Astrocyte (in vitro differentiated cells and primary cell): ENCODE results near the gene PMF1. TPM values are rescaled to one million over a fixed set of nuclear protein-coding genes. Genes with fewer than 3 reads are reported as not detected.

Source experiments
- DNase-seq: peaks from one replicate; pipeline ENCODE4 v3.0.0-alpha.2; 2010; ENCODE audit warnings: low read depth
- FAIRE-seq: peaks from 2 replicates; lab custom pipeline; 2011; peaks lifted over from hg19 to GRCh38; lab: Jason Lieb, UNC
- H2AFZ ChIP-seq: 2 replicates; pipeline ENCODE4 v1.6.0; 2012; ENCODE audit warnings: low read depth, low read length, inconsistent platforms
- H3K27ac ChIP-seq: 2 replicates; pipeline ENCODE4 v1.5.1; 2011; ENCODE audit warnings: low read depth, low read length, inconsistent platforms
- H3K27me3 ChIP-seq: 2 replicates; pipeline ENCODE4 v1.6.0; 2011; ENCODE audit warnings: low read length, inconsistent platforms; ENCODE audit not compliant: insufficient read depth
- H3K36me3 ChIP-seq: 2 replicates; pipeline ENCODE4 v1.5.1; 2011; ENCODE audit warnings: low read length, inconsistent platforms; ENCODE audit not compliant: insufficient read depth
- H3K4me1 ChIP-seq: 2 replicates; pipeline ENCODE4 v1.5.1; 2011; ENCODE audit warnings: low read length, inconsistent platforms; ENCODE audit not compliant: insufficient read depth
- H3K4me2 ChIP-seq: 2 replicates; pipeline ENCODE4 v1.6.0; 2012; ENCODE audit warnings: low read length, inconsistent platforms
- H3K4me3 ChIP-seq: 2 replicates; pipeline ENCODE4 v1.5.1; 2011; ENCODE audit warnings: low read depth, mild to moderate bottlenecking, low read length, inconsistent platforms; ENCODE audit not compliant: insufficient read depth
- H3K79me2 ChIP-seq: 2 replicates; pipeline ENCODE4 v1.6.0; 2012; ENCODE audit warnings: mild to moderate bottlenecking, low read length, inconsistent platforms; ENCODE audit not compliant: insufficient read depth
- H3K9ac ChIP-seq: 2 replicates; pipeline ENCODE4 v1.6.0; 2012; ENCODE audit warnings: mild to moderate bottlenecking, low read length, inconsistent platforms
- H3K9me3 ChIP-seq: 2 replicates; pipeline ENCODE4 v1.5.1; 2012; ENCODE audit warnings: low read depth, mild to moderate bottlenecking, low read length, inconsistent platforms; ENCODE audit not compliant: insufficient read depth
- H4K20me1 ChIP-seq: 2 replicates; pipeline ENCODE4 v1.6.0; 2012; ENCODE audit warnings: low read length, inconsistent platforms; ENCODE audit not compliant: insufficient read depth
- H3K27ac Mint-ChIP-seq: one replicate; pipeline ENCODE4 v1.8.0; 2021; ENCODE audit warnings: mild to moderate bottlenecking, mixed read lengths; ENCODE audit not compliant: unreplicated experiment
- H3K27me3 Mint-ChIP-seq: one replicate; pipeline ENCODE4 v1.8.0; 2021; ENCODE audit warnings: low read depth, mixed read lengths; ENCODE audit not compliant: unreplicated experiment
- H3K36me3 Mint-ChIP-seq: one replicate; pipeline ENCODE4 v1.8.0; 2021; ENCODE audit warnings: low read depth, mixed read lengths; ENCODE audit not compliant: unreplicated experiment
- H3K4me1 Mint-ChIP-seq: one replicate; pipeline ENCODE4 v1.8.0; 2021; ENCODE audit warnings: low read depth, mixed read lengths; ENCODE audit not compliant: unreplicated experiment
- H3K4me3 Mint-ChIP-seq: one replicate; pipeline ENCODE4 v1.8.0; 2021; ENCODE audit warnings: mild to moderate bottlenecking, moderate library complexity, mixed read lengths; ENCODE audit not compliant: unreplicated experiment
- H3K9me3 Mint-ChIP-seq: one replicate; pipeline ENCODE4 v1.8.0; 2021; ENCODE audit warnings: mild to moderate bottlenecking, mixed read lengths; ENCODE audit not compliant: unreplicated experiment
- CTCF ChIP-seq: IDR thresholded peaks from 2 replicates; pipeline ENCODE4 v1.5.1; 2011; ENCODE audit warnings: low read depth, mild to moderate bottlenecking, inconsistent platforms, low read length, moderate library complexity; ENCODE audit not compliant: insufficient read depth
- EZH2 ChIP-seq: IDR thresholded peaks from 2 replicates; pipeline ENCODE4 v1.6.1; 2012; ENCODE audit warnings: mild to moderate bottlenecking, low read length, inconsistent platforms; ENCODE audit not compliant: insufficient read depth
- total RNA-seq: library from RNA; stranded (reverse); gene quantifications from 2 replicates; pipeline ENCODE4 v1.2.1, GENCODE V29; 2021

The PMF1 gene
- total RNA-seq, 1 donor from 2014 or later: 29.9 TPM

- peaks cover 6% of the 10 kb centered on the region for H3K36me3 Mint-ChIP-seq
- TF ChIP-seq CTCF (no peak), EZH2 (no peak)
- Histone ChIP-seq H3K4me1 (peaks cover 18% of the 10 kb centered on the region), H3K4me3 (no peak overlapping the region), H3K4me2 (no peak overlapping the region), H4K20me1 (peaks cover 26% of the 10 kb centered on the region), H2AFZ (no peak overlapping the region), H3K36me3 (peaks cover 5% of the 10 kb centered on the region), H3K9ac (no peak overlapping the region), H3K9me3 (no peaks in the 10 kb centered on the region), H3K27me3 (no peaks in the 10 kb centered on the region), H3K27ac (no peak overlapping the region), H3K79me2 (peaks cover 23% of the 10 kb centered on the region)
- no peak overlapping the region for H3K4me3 Mint-ChIP-seq
- peak overlapping the region; percentile 47 for H3K27ac Mint-ChIP-seq
- DNase-seq: no peak
- peaks cover 6% of the 10 kb centered on the region for H3K4me1 Mint-ChIP-seq
- no peaks in the 10 kb centered on the region for H3K9me3 Mint-ChIP-seq
- no peaks in the 10 kb centered on the region for H3K27me3 Mint-ChIP-seq
- no peak for FAIRE-seq
These were observed 7.4 kb downstream of the PMF1 start for GRCh38 chr1:156220226-156220625.

- Histone ChIP-seq H3K4me2 (peak overlapping the region; percentile 10), H3K4me1 (peaks cover 18% of the 10 kb centered on the region), H3K27ac (no peak overlapping the region), H3K9me3 (no peaks in the 10 kb centered on the region), H3K36me3 (peaks cover 5% of the 10 kb centered on the region), H4K20me1 (peaks cover 26% of the 10 kb centered on the region), H3K4me3 (no peak overlapping the region), H2AFZ (no peak overlapping the region), H3K79me2 (peaks cover 15% of the 10 kb centered on the region), H3K27me3 (no peaks in the 10 kb centered on the region), H3K9ac (no peak overlapping the region)
- Mint-ChIP-seq H3K36me3 (peaks cover 6% of the 10 kb centered on the region), H3K27me3 (no peaks in the 10 kb centered on the region), H3K27ac (no peak overlapping the region), H3K4me3 (no peak overlapping the region), H3K9me3 (no peaks in the 10 kb centered on the region), H3K4me1 (peaks cover 6% of the 10 kb centered on the region)
- TF ChIP-seq EZH2 (no peak), CTCF (no peak)
- no peak for FAIRE-seq
- DNase-seq: no peak
These were observed 9.3 kb downstream of the PMF1 start for GRCh38 chr1:156221986-156222692.

- Mint-ChIP-seq H3K27ac (no peak overlapping the region), H3K4me3 (no peak overlapping the region), H3K36me3 (peaks cover 7% of the 10 kb centered on the region), H3K4me1 (peaks cover 6% of the 10 kb centered on the region), H3K9me3 (no peaks in the 10 kb centered on the region), H3K27me3 (no peaks in the 10 kb centered on the region)
- Histone ChIP-seq H3K4me2 (no peak overlapping the region), H3K4me1 (peaks cover 10% of the 10 kb centered on the region), H3K27me3 (no peaks in the 10 kb centered on the region), H3K9ac (no peak overlapping the region), H3K4me3 (no peak overlapping the region), H3K79me2 (peaks cover 6% of the 10 kb centered on the region), H3K9me3 (no peaks in the 10 kb centered on the region), H2AFZ (no peak overlapping the region), H3K27ac (no peak overlapping the region), H3K36me3 (peaks cover 9% of the 10 kb centered on the region), H4K20me1 (peaks cover 20% of the 10 kb centered on the region)
- TF ChIP-seq EZH2: no peak
- no peak for TF ChIP-seq CTCF
- no peak for DNase-seq
- no peak for FAIRE-seq
These were observed 12.8 kb downstream of the PMF1 start for GRCh38 chr1:156225677-156226014.
